MCF 10A (cell line): Measurements from ENCODE around the gene GRM5. TPM values are rescaled to one million over a fixed set of nuclear protein-coding genes. Genes with fewer than 3 reads are reported as not detected.
A peak's percentile ranks its signal among the peaks of the same experiment; 100 is the strongest.

Source experiments
- BruUV-seq: library from RNA; stranded (reverse); fragments of 400-500 nt; replicated peaks from 2 replicates; lab custom pipeline; 2021; lab: Mats Ljungman, UMichigan
- CTCF ChIA-PET: fragments of 300-600 bp; sonication (Branson Sonifier 250); formaldehyde crosslinking; extraction: SDS; loops from one replicate; lab custom pipeline; 2021; ENCODE audit warnings: antibody characterized with exemption, inconsistent platforms; lab: Yijun Ruan, JAX
- POLR2A ChIA-PET: fragments of 300-600, 350-650 bp; sonication (Branson Sonifier 250); formaldehyde crosslinking; extraction: SDS; loops from one replicate; lab custom pipeline; 2020; ENCODE audit warnings: antibody characterized with exemption, inconsistent platforms; lab: Yijun Ruan, JAX
- DNase-seq: peaks from one replicate; pipeline ENCODE4 v3.0.0-alpha.2; 2018; ENCODE audit not compliant: unreplicated experiment
- H3K27ac Mint-ChIP-seq: one replicate; pipeline ENCODE4 v1.8.0; 2022; ENCODE audit warnings: mild to moderate bottlenecking, low read depth, mixed read lengths; ENCODE audit not compliant: unreplicated experiment
- H3K27me3 Mint-ChIP-seq: one replicate; pipeline ENCODE4 v1.8.0; 2022; ENCODE audit warnings: mixed read lengths; ENCODE audit not compliant: insufficient read depth, unreplicated experiment
- H3K36me3 Mint-ChIP-seq: one replicate; pipeline ENCODE4 v1.8.0; 2022; ENCODE audit warnings: mild to moderate bottlenecking, moderate library complexity, mixed read lengths; ENCODE audit not compliant: insufficient read depth, unreplicated experiment
- H3K4me1 Mint-ChIP-seq: one replicate; pipeline ENCODE4 v1.8.0; 2022; ENCODE audit warnings: mixed read lengths; ENCODE audit not compliant: insufficient read depth, unreplicated experiment
- H3K4me3 Mint-ChIP-seq: one replicate; pipeline ENCODE4 v1.8.0; 2022; ENCODE audit warnings: mild to moderate bottlenecking, moderate library complexity, mixed read lengths; ENCODE audit not compliant: unreplicated experiment
- H3K9me3 Mint-ChIP-seq: one replicate; pipeline ENCODE4 v1.8.0; 2022; ENCODE audit warnings: mixed read lengths; ENCODE audit not compliant: unreplicated experiment
- CTCF ChIP-seq: fragments of 200-600 bp; IDR thresholded peaks from one replicate; pipeline ENCODE4 v1.8.0; 2022; ENCODE audit warnings: antibody characterized with exemption, mild to moderate bottlenecking; ENCODE audit not compliant: unreplicated experiment
- intact Hi-C: fragments of 100-400 bp; cut with micrococcal nuclease; formaldehyde crosslinking; loops from 2 replicates; pipeline ENCODE4 v1.14.1; 2022
- total RNA-seq: library from RNA; stranded (reverse); gene quantifications from 2 replicates; pipeline ENCODE4 v1.2.3, GENCODE V29; 2022

The GRM5 gene
- total RNA-seq, 1 experiment from 2014 or later, result not detected

GRCh38 chr11:88552379-88553062, 513.3 kb downstream of the GRM5 start:
- Mint-ChIP-seq H3K27me3 (no peaks in the 10 kb centered on the region), H3K4me1 (peaks cover 11% of the 10 kb centered on the region), H3K36me3 (no peaks in the 10 kb centered on the region), H3K9me3 (no peaks in the 10 kb centered on the region), H3K4me3 (no peak overlapping the region), H3K27ac (no peak overlapping the region)
- POLR2A ChIA-PET, result interaction anchor here (0.6 to 2.1 kb wide), 2 partner anchors 215 to 291 kb away, joined by 3 to 4 read pairs; partner anchors contain the start of gene CTSC
- TF ChIP-seq CTCF, result peak; percentile 37
- CTCF ChIA-PET, result interaction anchor here (0.5 to 5.7 kb wide), 30 partner anchors 10 to 1159 kb away, joined by 3 to 31 read pairs (median 3); no protein-coding TSS in a partner anchor
- BruUV-seq, result no TSS peak
- peak; percentile 74 for DNase-seq
- intact Hi-C loops, result no loop called here

GRCh38 chr11:88544656-88545280, 521.0 kb downstream of the GRM5 start:
- peaks cover 6% of the 10 kb centered on the region for H3K4me1 Mint-ChIP-seq
- no peak overlapping the region for H3K27ac Mint-ChIP-seq
- H3K27me3 Mint-ChIP-seq, result no peaks in the 10 kb centered on the region
- no peak overlapping the region for H3K4me3 Mint-ChIP-seq
- H3K9me3 Mint-ChIP-seq, result no peaks in the 10 kb centered on the region
- BruUV-seq, result no TSS peak
- ChIA-PET CTCF (interaction anchor here (0.6 to 8.5 kb wide), 18 partner anchors 9 to 1018 kb away, joined by 3 to 97 read pairs (median 8); no protein-coding TSS in a partner anchor), POLR2A (interaction anchor here (1.0 to 3.9 kb wide), 2 partner anchors 208 to 529 kb away, joined by 4 to 16 read pairs; partner anchors contain the start of gene CTSC)
- intact Hi-C loops, result loop anchor here (1.0 to 5.0 kb wide), 11 partner anchors 60 to 1192 kb away; partner anchors contain the start of gene CTSC
- DNase-seq, result no peak
- TF ChIP-seq CTCF, result no peak
- H3K36me3 Mint-ChIP-seq, result no peaks in the 10 kb centered on the region

- Mint-ChIP-seq H3K27ac (peak overlapping the region; percentile 57), H3K36me3 (no peaks in the 10 kb centered on the region), H3K4me1 (peaks cover 7% of the 10 kb centered on the region), H3K4me3 (no peak overlapping the region), H3K27me3 (no peaks in the 10 kb centered on the region), H3K9me3 (no peaks in the 10 kb centered on the region)
- intact Hi-C loops, result loop anchor here (1.0 to 5.0 kb wide), 11 partner anchors 59 to 1191 kb away; partner anchors contain the start of gene CTSC
- BruUV-seq, result no TSS peak
- ChIA-PET CTCF (interaction anchor here (0.6 to 8.5 kb wide), 44 partner anchors 9 to 1017 kb away, joined by 3 to 97 read pairs (median 3); no protein-coding TSS in a partner anchor), POLR2A (interaction anchor here (1.0 to 3.9 kb wide), 2 partner anchors 207 to 528 kb away, joined by 4 to 16 read pairs; partner anchors contain the start of gene CTSC)
- peak; percentile 98 for TF ChIP-seq CTCF
- DNase-seq, result peak; percentile 92
Observed at GRCh38 chr11:88543902-88544655, 521.7 kb downstream of the GRM5 start.
